Fibroblast of lung (primary cell): ENCODE data around the gene HHLA2. TPM values are rescaled to one million over a fixed set of nuclear protein-coding genes. Genes with fewer than 3 reads are reported as not detected.

Experiments used
- DNase-seq, 2 donors: peaks; one replicate each; pipeline versions ENCODE4 v3.0.0 to v3.0.0-alpha.2; 2010; ENCODE audit warnings: low read depth in 2 of 2
- H2AFZ ChIP-seq: 2 replicates; pipeline ENCODE4 v1.5.1; 2012; ENCODE audit warnings: low read length, control low read depth, inconsistent platforms
- H3K27ac ChIP-seq: 2 replicates; pipeline ENCODE4 v1.5.1; 2011; ENCODE audit warnings: low read length, control low read depth; ENCODE audit not compliant: insufficient read depth
- H3K27me3 ChIP-seq: 2 replicates; pipeline ENCODE4 v1.5.1; 2011; ENCODE audit warnings: mild to moderate bottlenecking, low read length; ENCODE audit not compliant: control insufficient read depth, insufficient read depth
- H3K36me3 ChIP-seq: 2 replicates; pipeline ENCODE4 v1.5.1; 2011; ENCODE audit warnings: low read length; ENCODE audit not compliant: control insufficient read depth, insufficient read depth
- H3K4me1 ChIP-seq: 2 replicates; pipeline ENCODE4 v1.5.1; 2011; ENCODE audit warnings: low read length; ENCODE audit not compliant: control insufficient read depth, insufficient read depth; ENCODE audit errors: extremely low read depth
- H3K4me2 ChIP-seq: 2 replicates; pipeline ENCODE4 v1.5.1; 2011; ENCODE audit warnings: low read length, control low read depth; ENCODE audit not compliant: insufficient read depth; ENCODE audit errors: extremely low read depth
- H3K4me3 ChIP-seq, 4 experiments: fragments of 200-600 bp in 1 of 4; sonication (generic) in 1 of 4; replicated peaks in 1 of 4; 2 replicates each; pipeline ENCODE4 v1.5.1; 2011 to 2016; ENCODE audit warnings: low read length in 4 of 4, low read depth in 3 of 4, mild to moderate bottlenecking in 3 of 4, control low read depth in 2 of 4, inconsistent platforms in 1 of 4, mixed read lengths in 1 of 4; ENCODE audit not compliant: insufficient read depth in 1 of 4; ENCODE audit errors: control extremely low read depth in 1 of 4
- H3K79me2 ChIP-seq: 2 replicates; pipeline ENCODE4 v1.5.1; 2012; ENCODE audit warnings: mild to moderate bottlenecking, low read length, inconsistent platforms; ENCODE audit not compliant: control insufficient read depth, insufficient read depth
- H3K9ac ChIP-seq: 2 replicates; pipeline ENCODE4 v1.5.1; 2011; ENCODE audit warnings: mild to moderate bottlenecking, low read length, control low read depth; ENCODE audit not compliant: insufficient read depth
- H3K9me3 ChIP-seq: 2 replicates; pipeline ENCODE4 v1.5.1; 2012; ENCODE audit warnings: low read depth, low read length; ENCODE audit not compliant: control insufficient read depth, insufficient read depth
- H4K20me1 ChIP-seq: 2 replicates; pipeline ENCODE4 v1.5.1; 2011; ENCODE audit warnings: low read length; ENCODE audit not compliant: control insufficient read depth, insufficient read depth; ENCODE audit errors: extremely low read depth
- CTCF ChIP-seq, 2 donors: IDR thresholded peaks in 1 of 2; conservative IDR thresholded peaks in 1 of 2; 1 replicate in 1 of 2; 2 replicates in 1 of 2; pipeline ENCODE4 v1.5.1; 2011 to 2012; ENCODE audit warnings: low read length in 2 of 2, control low read depth in 1 of 2, inconsistent platforms in 1 of 2, low read depth in 1 of 2, mild to moderate bottlenecking in 1 of 2
- EZH2 ChIP-seq: IDR thresholded peaks from 2 replicates; pipeline ENCODE4 v1.5.1; 2012; ENCODE audit warnings: low read length, control low read depth, mild to moderate bottlenecking; ENCODE audit errors: missing control alignments
- polyA minus RNA-seq: library from RNA; depleted of rRNA, polyadenylated mRNA; stranded (reverse); fragments of >200 nt; gene quantifications from 2 replicates; pipeline ENCODE4 v1.2.3, GENCODE V29; 2011; ENCODE audit warnings: low replicate concordance
- polyA plus RNA-seq, 2 donors: library from polyadenylated mRNA; depleted of rRNA in 1 of 2; stranded (reverse) in 1 of 2; unstranded in 1 of 2; fragments of >200 nt; gene quantifications; 2 replicates each; pipeline ENCODE4 v1.2.1, GENCODE V29; 2011 to 2012; ENCODE audit warnings: missing spikeins in 1 of 2
- total RNA-seq: library from RNA; depleted of rRNA; stranded (reverse); fragments of >200 nt; gene quantifications from 2 replicates; pipeline ENCODE4 v1.2.1, GENCODE V29; 2014

The HHLA2 gene
- total RNA-seq (not detected in 2 replicates), polyA plus RNA-seq (0.02 TPM in 1 of 2 replicates, not detected in the other), polyA minus RNA-seq (not detected in 2 replicates)
- polyA plus RNA-seq (2012), result not detected in 2 replicates

- peak in 1 of 2 donors; percentile 11 for DNase-seq
- Histone ChIP-seq H3K79me2 (no peaks in the 10 kb centered on the region), H3K36me3 (no peaks in the 10 kb centered on the region), H3K9me3 (no peaks in the 10 kb centered on the region), H3K9ac (no peak within 1 kb of the TSS), H3K4me3 (no peak within 1 kb of the TSS), H4K20me1 (no peaks in the 10 kb centered on the region), H2AFZ (no peak within 1 kb of the TSS), H3K27me3 (no peaks in the 10 kb centered on the region), H3K4me2 (no peak within 1 kb of the TSS), H3K4me1 (no peaks in the 10 kb centered on the region), H3K27ac (no peak within 1 kb of the TSS)
- TF ChIP-seq EZH2 (no peak), CTCF (conservative IDR thresholded peaks at IDR 0.05 in 1 of 2, IDR thresholded peaks at IDR 0.05 in 1 of 2; ENCODE audit: low read depth in 1 of 2, low read length in 2 of 2) (no peak)
Observed at GRCh38 chr3:108296239-108296638, at the start of gene HHLA2. TSS of gene HHLA2 (plus strand) at chr3:108296548. CDS start at chr3:108351814, 55,266 bp downstream.

GRCh38 chr3:108250626-108251025, 45.7 kb upstream of the HHLA2 start:
- Histone ChIP-seq H4K20me1 (no peaks in the 10 kb centered on the region), H3K9me3 (no peaks in the 10 kb centered on the region), H3K9ac (no peak overlapping the region), H3K4me1 (no peaks in the 10 kb centered on the region), H3K36me3 (no peaks in the 10 kb centered on the region), H3K27me3 (no peaks in the 10 kb centered on the region), H3K27ac (no peak overlapping the region), H3K4me3 (no peak overlapping the region), H2AFZ (no peak overlapping the region), H3K4me2 (no peak overlapping the region), H3K79me2 (no peaks in the 10 kb centered on the region)
- TF ChIP-seq EZH2, result no peak
- TF ChIP-seq CTCF (conservative IDR thresholded peaks at IDR 0.05 in 1 of 2, IDR thresholded peaks at IDR 0.05 in 1 of 2; ENCODE audit: low read depth in 1 of 2, low read length in 2 of 2), result no peak
- peak in 1 of 2 donors; percentile 26 for DNase-seq

GRCh38 chr3:108251265-108251664, 45.1 kb upstream of the HHLA2 start:
- Histone ChIP-seq H3K4me2 (no peak overlapping the region), H3K27me3 (no peaks in the 10 kb centered on the region), H3K4me3 (no peak overlapping the region), H3K9ac (no peak overlapping the region), H3K4me1 (no peaks in the 10 kb centered on the region), H3K9me3 (no peaks in the 10 kb centered on the region), H3K36me3 (no peaks in the 10 kb centered on the region), H3K27ac (no peak overlapping the region), H3K79me2 (no peaks in the 10 kb centered on the region), H2AFZ (no peak overlapping the region), H4K20me1 (no peaks in the 10 kb centered on the region)
- DNase-seq, result no peak
- TF ChIP-seq CTCF (conservative IDR thresholded peaks at IDR 0.05 in 1 of 2, IDR thresholded peaks at IDR 0.05 in 1 of 2; ENCODE audit: low read depth in 1 of 2, low read length in 2 of 2) (no peak), EZH2 (no peak)
